PC-3 (cell line): ENCODE results near the gene ZFP36L1.
A peak's percentile ranks its signal among the peaks of the same experiment; 100 is the strongest.

Experiments used
- EZH2 ChIP-seq: fragments of 300-600 bp; sonication (generic); IDR thresholded peaks from one replicate; pipeline ENCODE4 v1.6.1; 2017; ENCODE audit warnings: antibody characterized with exemption, mild to moderate bottlenecking, low read length; ENCODE audit not compliant: unreplicated experiment
- TF ChIP-seq, protein P1 (sequence below): fragments of 300-600 bp; sonication (generic); conservative IDR thresholded peaks from 2 replicates; pipeline ENCODE4 v1.5.1; 2017; ENCODE audit warnings: antibody characterized with exemption, low read depth, mild to moderate bottlenecking, low read length

DNA sequence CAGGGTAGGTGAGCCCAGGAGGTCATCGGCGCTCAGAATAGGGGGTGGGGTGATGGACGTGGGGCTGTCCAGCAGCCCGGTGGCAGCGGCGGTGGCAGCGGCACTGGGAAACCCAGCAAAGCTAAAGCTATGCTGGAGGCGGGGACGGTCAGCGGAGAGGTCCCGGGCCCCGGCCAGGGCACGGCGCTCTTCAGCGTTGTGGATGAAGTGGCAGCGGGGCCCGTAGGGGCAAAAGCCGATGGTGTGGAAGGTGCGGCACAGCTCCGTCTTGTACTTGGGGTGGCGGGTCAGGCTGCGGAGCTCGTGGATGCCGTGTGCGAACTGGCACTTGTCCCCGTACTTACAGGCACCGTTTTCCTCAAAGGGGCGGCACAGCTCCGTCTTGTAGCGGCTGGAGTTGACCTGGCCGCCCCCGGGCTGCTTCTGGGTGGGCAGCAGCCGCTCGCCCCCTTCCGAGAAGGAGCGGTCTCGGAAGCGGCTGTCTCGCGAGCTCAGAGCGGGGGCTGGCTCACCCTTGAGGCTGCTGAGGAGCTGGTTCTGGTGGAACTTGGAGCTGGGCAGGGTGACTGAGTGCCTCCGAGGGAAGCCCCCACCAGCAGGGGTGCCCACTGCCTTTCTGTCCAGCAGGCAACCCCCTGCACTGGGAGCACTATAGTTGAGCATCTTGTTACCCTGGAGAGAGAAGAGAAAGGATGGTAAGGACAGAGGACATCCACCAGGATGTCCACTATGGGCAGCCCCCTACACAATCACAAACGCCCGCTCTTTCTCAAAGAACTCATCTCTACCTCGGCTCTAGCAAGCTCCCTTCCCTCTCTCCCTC, 2.8 kb downstream of the ZFP36L1 start:
- TF ChIP-seq, protein P1, sequence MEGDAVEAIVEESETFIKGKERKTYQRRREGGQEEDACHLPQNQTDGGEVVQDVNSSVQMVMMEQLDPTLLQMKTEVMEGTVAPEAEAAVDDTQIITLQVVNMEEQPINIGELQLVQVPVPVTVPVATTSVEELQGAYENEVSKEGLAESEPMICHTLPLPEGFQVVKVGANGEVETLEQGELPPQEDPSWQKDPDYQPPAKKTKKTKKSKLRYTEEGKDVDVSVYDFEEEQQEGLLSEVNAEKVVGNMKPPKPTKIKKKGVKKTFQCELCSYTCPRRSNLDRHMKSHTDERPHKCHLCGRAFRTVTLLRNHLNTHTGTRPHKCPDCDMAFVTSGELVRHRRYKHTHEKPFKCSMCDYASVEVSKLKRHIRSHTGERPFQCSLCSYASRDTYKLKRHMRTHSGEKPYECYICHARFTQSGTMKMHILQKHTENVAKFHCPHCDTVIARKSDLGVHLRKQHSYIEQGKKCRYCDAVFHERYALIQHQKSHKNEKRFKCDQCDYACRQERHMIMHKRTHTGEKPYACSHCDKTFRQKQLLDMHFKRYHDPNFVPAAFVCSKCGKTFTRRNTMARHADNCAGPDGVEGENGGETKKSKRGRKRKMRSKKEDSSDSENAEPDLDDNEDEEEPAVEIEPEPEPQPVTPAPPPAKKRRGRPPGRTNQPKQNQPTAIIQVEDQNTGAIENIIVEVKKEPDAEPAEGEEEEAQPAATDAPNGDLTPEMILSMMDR = 0 out of 2 replicates have a peak, but pooled peaks have one; percentile 9
- no peak for TF ChIP-seq EZH2
